ENCODE results near the gene POLA2. TPM values are rescaled to one million over a fixed set of nuclear protein-coding genes. Genes with fewer than 3 reads are reported as not detected.

The POLA2 gene
- total and polyA plus RNA-seq, 9 of the 15 experiments (the other 6 are each of a cell fraction or from before 2014, with no cell fraction given), result 2.7 to 134 (median 44.4) TPM

DNA sequence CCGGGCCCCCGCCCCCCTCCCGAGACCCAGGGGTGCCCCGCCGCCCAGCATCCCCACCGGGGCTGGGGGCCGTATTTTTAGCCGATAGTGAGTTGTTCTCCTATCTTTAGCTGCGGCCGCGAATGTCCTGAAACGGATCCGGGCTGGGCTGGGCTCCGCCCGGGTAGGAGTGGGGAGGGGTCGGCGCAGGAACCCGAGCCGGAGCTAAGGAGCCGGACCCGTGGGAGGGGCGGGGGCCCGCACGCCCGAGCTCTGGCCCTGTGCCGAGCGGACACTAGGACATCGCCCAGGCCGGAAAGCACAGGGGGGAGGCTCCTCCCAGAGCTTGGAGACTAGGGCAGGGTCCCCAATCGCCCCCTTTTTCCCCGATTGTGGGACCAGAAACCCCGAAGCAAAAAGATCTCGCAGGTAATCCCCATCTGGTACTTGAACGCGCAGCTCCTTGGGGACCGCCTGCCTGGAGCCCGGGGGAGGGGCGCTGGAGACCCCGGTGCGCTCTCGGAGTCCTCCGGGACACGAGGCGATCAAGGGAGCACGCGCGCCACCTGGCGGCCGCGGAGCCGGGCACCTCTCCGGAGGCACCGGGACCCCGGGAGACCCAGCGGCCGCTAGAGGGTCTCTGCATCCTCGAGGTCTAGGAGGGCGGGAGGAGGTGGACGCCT lies 53.6 kb downstream of the POLA2 start (continued):
- TF ChIP-seq PML (IDR thresholded peaks at IDR 0.05; ENCODE audit: low read length), result no peak
- peak; percentile 53; the same call in 1 of the 2 replicates for TF ChIP-seq RB1 (IDR thresholded peaks at IDR 0.05; ENCODE audit: low read depth)
- peak; percentile 52 for TF ChIP-seq ZFX (CRISPR knock-in tag; IDR thresholded peaks at IDR 0.05)
- peak; percentile 79 for TF ChIP-seq XRCC5 (IDR thresholded peaks at IDR 0.05; ENCODE audit: low read depth, low read length)
- peak; percentile 14; the same call in 1 of the 2 replicates for TF ChIP-seq ARID1B (IDR thresholded peaks at IDR 0.05)
- peak; percentile 94 for TF ChIP-seq GATAD2A (IDR thresholded peaks at IDR 0.05)
- TF ChIP-seq, protein P1, sequence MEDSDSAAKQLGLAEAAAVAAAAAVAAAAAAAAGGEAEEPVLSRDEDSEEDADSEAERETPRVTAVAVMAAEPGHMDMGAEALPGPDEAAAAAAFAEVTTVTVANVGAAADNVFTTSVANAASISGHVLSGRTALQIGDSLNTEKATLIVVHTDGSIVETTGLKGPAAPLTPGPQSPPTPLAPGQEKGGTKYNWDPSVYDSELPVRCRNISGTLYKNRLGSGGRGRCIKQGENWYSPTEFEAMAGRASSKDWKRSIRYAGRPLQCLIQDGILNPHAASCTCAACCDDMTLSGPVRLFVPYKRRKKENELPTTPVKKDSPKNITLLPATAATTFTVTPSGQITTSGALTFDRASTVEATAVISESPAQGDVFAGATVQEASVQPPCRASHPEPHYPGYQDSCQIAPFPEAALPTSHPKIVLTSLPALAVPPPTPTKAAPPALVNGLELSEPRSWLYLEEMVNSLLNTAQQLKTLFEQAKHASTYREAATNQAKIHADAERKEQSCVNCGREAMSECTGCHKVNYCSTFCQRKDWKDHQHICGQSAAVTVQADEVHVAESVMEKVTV (CRISPR knock-in tag; IDR thresholded peaks at IDR 0.05), result peak; percentile 73
- peak; percentile 52 to 55; a peak in 2 of 4 replicates for TF ChIP-seq MAZ (CRISPR knock-in tag; conservative IDR thresholded peaks at IDR 0.05 in 1 of 2, IDR thresholded peaks at IDR 0.05 in 1 of 2)

DNA sequence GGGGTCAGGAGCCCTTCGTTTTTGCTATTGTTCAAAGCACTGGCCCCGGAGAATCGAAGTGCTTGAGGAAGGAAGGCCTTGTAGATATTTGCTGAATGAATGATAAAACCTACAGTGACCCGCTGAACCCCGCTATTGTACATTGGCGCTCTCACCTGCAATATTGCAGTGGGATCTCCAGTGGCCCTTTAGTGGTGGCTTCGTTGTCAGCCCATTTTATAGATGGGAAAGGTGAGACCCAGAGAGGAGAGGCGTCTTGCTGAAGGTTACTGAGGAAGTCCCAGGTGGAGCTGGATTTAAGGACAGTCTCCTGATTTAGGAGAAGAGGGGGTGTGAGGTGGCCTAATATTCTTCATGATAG lies 54.1 kb downstream of the POLA2 start:
- Histone ChIP-seq H3K4me1 (replicated peaks in 1 of 2; ENCODE audit: control insufficient read depth in 2 of 2, insufficient read depth in 2 of 2, low read length in 2 of 2) (peaks cover 16 to 45% of the 10 kb centered on the region in 2 experiments; a peak in 4 of 5 replicates), H3K27me3 (ENCODE audit: control insufficient read depth in 2 of 2, insufficient read depth in 2 of 2, low read length in 2 of 2) (no peaks in the 10 kb centered on the region), H3K79me2 (ENCODE audit: control insufficient read depth, insufficient read depth, low read length) (peaks cover 20% of the 10 kb centered on the region; the same call in 2 of the 3 replicates), H3K9me1 (ENCODE audit: control insufficient read depth, insufficient read depth, low read length) (no peaks in the 10 kb centered on the region), H4K20me1 (replicated peaks; ENCODE audit: control insufficient read depth, insufficient read depth, low read length) (no peaks in the 10 kb centered on the region), H3K4me3 (peak overlapping the region; percentile 77), H3K9me3 (replicated peaks; ENCODE audit: control insufficient read depth, insufficient read depth, low read depth, low read length) (no peaks in the 10 kb centered on the region), H3K36me3 (ENCODE audit: control insufficient read depth, insufficient read depth, low read length) (peaks cover 5% of the 10 kb centered on the region; the same call in 1 of the 3 replicates), H3K4me2 (ENCODE audit: insufficient read depth, low read length) (peak overlapping the region; percentile 84), H3K27ac (ENCODE audit: extremely low read depth, low read depth, low read length) (no peak overlapping the region), H3K9ac (ENCODE audit: insufficient read depth in 1 of 2, low read depth in 2 of 2, low read length in 2 of 2) (peak overlapping the region; percentile 61 to 91), H2AFZ (ENCODE audit: low read depth, low read length) (peak overlapping the region; percentile 81; the same call in 1 of the 2 replicates)
- FAIRE-seq (no peak), ATAC-seq (no peak), DNase-seq (ENCODE audit: extremely low read depth in 1 of 4, low spot score in 3 of 4) (no peak)
- in situ Hi-C loops (cut with MboI), result no loop called here
- WGBS (ENCODE audit: insufficient coverage, low coverage, missing lambda C conversion rate), result 6% methylated on average over 8 of the region's 8 CpGs
- ChIA-PET POLR2A (interaction anchor here (0.9 to 3.2 kb wide), 14 partner anchors 11 to 203 kb away, joined by 3 to 21 read pairs (median 4); partner anchors contain the start of genes DPF2, MALAT1, NEAT1 and POLA2), CTCF (ENCODE audit: low intra/inter-chr PET ratio) (interaction anchor here (0.6 to 3.6 kb wide), 5 partner anchors 14 to 206 kb away, joined by 3 to 91 read pairs (median 6); no protein-coding TSS in a partner anchor)
- no TSS peak for BruUV-seq (replicated peaks)
- intact Hi-C loops (cut with micrococcal nuclease), result loop anchor here (1.0 to 10.0 kb wide), 5 partner anchors 15 to 201 kb away; partner anchors contain the start of genes TM7SF2 and ZNHIT2
- TF ChIP-seq, protein P2, sequence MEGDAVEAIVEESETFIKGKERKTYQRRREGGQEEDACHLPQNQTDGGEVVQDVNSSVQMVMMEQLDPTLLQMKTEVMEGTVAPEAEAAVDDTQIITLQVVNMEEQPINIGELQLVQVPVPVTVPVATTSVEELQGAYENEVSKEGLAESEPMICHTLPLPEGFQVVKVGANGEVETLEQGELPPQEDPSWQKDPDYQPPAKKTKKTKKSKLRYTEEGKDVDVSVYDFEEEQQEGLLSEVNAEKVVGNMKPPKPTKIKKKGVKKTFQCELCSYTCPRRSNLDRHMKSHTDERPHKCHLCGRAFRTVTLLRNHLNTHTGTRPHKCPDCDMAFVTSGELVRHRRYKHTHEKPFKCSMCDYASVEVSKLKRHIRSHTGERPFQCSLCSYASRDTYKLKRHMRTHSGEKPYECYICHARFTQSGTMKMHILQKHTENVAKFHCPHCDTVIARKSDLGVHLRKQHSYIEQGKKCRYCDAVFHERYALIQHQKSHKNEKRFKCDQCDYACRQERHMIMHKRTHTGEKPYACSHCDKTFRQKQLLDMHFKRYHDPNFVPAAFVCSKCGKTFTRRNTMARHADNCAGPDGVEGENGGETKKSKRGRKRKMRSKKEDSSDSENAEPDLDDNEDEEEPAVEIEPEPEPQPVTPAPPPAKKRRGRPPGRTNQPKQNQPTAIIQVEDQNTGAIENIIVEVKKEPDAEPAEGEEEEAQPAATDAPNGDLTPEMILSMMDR (IDR thresholded peaks at IDR 0.05 in 2 of 3, conservative IDR thresholded peaks at IDR 0.05 in 1 of 3; ENCODE audit: insufficient read depth in 2 of 3, low read depth in 1 of 3, low read length in 3 of 3), result peak in 1 of 3 experiments; percentile 39; a peak in 1 of 6 replicates
- TF ChIP-seq, protein P3, sequence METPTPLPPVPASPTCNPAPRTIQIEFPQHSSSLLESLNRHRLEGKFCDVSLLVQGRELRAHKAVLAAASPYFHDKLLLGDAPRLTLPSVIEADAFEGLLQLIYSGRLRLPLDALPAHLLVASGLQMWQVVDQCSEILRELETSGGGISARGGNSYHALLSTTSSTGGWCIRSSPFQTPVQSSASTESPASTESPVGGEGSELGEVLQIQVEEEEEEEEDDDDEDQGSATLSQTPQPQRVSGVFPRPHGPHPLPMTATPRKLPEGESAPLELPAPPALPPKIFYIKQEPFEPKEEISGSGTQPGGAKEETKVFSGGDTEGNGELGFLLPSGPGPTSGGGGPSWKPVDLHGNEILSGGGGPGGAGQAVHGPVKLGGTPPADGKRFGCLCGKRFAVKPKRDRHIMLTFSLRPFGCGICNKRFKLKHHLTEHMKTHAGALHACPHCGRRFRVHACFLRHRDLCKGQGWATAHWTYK (CRISPR knock-in tag; IDR thresholded peaks at IDR 0.05), result 0 out of 2 replicates have a peak, but pooled peaks have one; percentile 21
- no peak for TF ChIP-seq ILF3 (IDR thresholded peaks at IDR 0.05; ENCODE audit: borderline replicate concordance)
- TF ChIP-seq POU5F1 (IDR thresholded peaks at IDR 0.05; ENCODE audit: borderline replicate concordance, low read depth, low read length, partially characterized antibody), result no peak
- TF ChIP-seq HDAC2 (IDR thresholded peaks at IDR 0.05), result 0 out of 2 replicates have a peak, but pooled peaks have one; percentile 12
- peak; percentile 66 for TF ChIP-seq SMARCA5 (IDR thresholded peaks at IDR 0.05)
- 0 out of 2 replicates have a peak, but pooled peaks have one; percentile 1 for TF ChIP-seq SMAD4 (CRISPR knock-in tag; conservative IDR thresholded peaks at IDR 0.05)
- 0 out of 4 replicates have a peak, but pooled peaks of 1 of the 2 experiments have one; percentile 0 for TF ChIP-seq MAZ (CRISPR knock-in tag; conservative IDR thresholded peaks at IDR 0.05 in 1 of 2, IDR thresholded peaks at IDR 0.05 in 1 of 2)
